ENCODE data around the gene MPPED2. TPM values are rescaled to one million over a fixed set of nuclear protein-coding genes. Genes with fewer than 3 reads are reported as not detected.

Gene MPPED2
- total RNA-seq, 1 experiment from 2014 or later, result 4.7 TPM

GRCh38 chr11:30387891-30388861, 198.0 kb downstream of the MPPED2 start:
- H3K36me3 Mint-ChIP-seq (ENCODE audit: insufficient read depth in 1 of 3, low read depth in 3 of 3), result peaks cover 11 to 27% (median 16%) of the 10 kb centered on the region in 3 experiments
- no peak overlapping the region for H4K5ac ChIP-seq (ENCODE audit: insufficient read length, low read depth, low read length)
- TF ChIP-seq CTCF (conservative IDR thresholded peaks at IDR 0.05), result no peak
- H3K79me1 ChIP-seq (ENCODE audit: insufficient read depth, low read depth, low read length, poor library complexity, severe bottlenecking), result no peaks in the 10 kb centered on the region
- H2AK5ac ChIP-seq (ENCODE audit: insufficient read length, low read length), result no peak overlapping the region
- H3K79me2 ChIP-seq (ENCODE audit: insufficient read depth, low read length), result no peaks in the 10 kb centered on the region
- H2BK15ac ChIP-seq (ENCODE audit: low read depth, low read length), result no peak overlapping the region
- no peak overlapping the region for H3T11ph ChIP-seq (ENCODE audit: low read length)
- H3K27ac ChIP-seq (ENCODE audit: insufficient read length, low read depth, low read length), result no peak overlapping the region
- no peak for DNase-seq
- H2BK5ac ChIP-seq (ENCODE audit: insufficient read length, low read length), result no peak overlapping the region
- no peak overlapping the region for H3K18ac ChIP-seq (ENCODE audit: insufficient read length, low read depth, low read length)
- H4K8ac ChIP-seq (replicated peaks; ENCODE audit: insufficient read length, low read depth, low read length), result no peak overlapping the region
- peaks cover 2% of the 10 kb centered on the region for H3K27me3 Mint-ChIP-seq (ENCODE audit: low read depth)
- no peak overlapping the region for H3K27ac Mint-ChIP-seq
- no peak overlapping the region for H4K91ac ChIP-seq (ENCODE audit: insufficient read length, low read depth, low read length)
- no peaks in the 10 kb centered on the region for H3K23me2 ChIP-seq (ENCODE audit: insufficient read length, low read depth, low read length, poor library complexity, severe bottlenecking)
- no peaks in the 10 kb centered on the region for H4K20me1 ChIP-seq (ENCODE audit: control insufficient read depth, insufficient read depth, insufficient read length)
- H2BK12ac ChIP-seq (ENCODE audit: insufficient read length, low read depth, low read length), result no peak overlapping the region
- no peak overlapping the region for H3K9ac ChIP-seq (ENCODE audit: extremely low read depth, insufficient read length, low read length)
- no peaks in the 10 kb centered on the region for H3K27me3 ChIP-seq (ENCODE audit: insufficient read depth, low read length)
- H2BK20ac ChIP-seq (ENCODE audit: low read depth, low read length, poor library complexity, severe bottlenecking), result no peak overlapping the region
- no CpG with 5 or more reads among the region's 19 CpGs for WGBS (ENCODE audit: extremely low coverage, insufficient read length, low lambda C conversion rate)
- H3K4me1 Mint-ChIP-seq, result no peaks in the 10 kb centered on the region; a peak in 1 of 4 replicates
- H3K4ac ChIP-seq (ENCODE audit: low read depth, low read length), result no peak overlapping the region
- H3K4me2 ChIP-seq (ENCODE audit: insufficient read depth, insufficient read length, low read length), result no peak overlapping the region
- peaks cover 27 to 29% of the 10 kb centered on the region in 2 experiments for H3K9me3 Mint-ChIP-seq
- H3K4me1 ChIP-seq (ENCODE audit: insufficient read depth, low read length), result no peaks in the 10 kb centered on the region
- H3K14ac ChIP-seq (ENCODE audit: insufficient read depth, low read length), result no peak overlapping the region
- no peak overlapping the region for H3K56ac ChIP-seq (ENCODE audit: insufficient read length, low read depth, low read length)
- H3K23ac ChIP-seq (ENCODE audit: insufficient read length, low read depth, low read length), result no peak overlapping the region
- H3K4me3 Mint-ChIP-seq, result no peak overlapping the region
- H3K9me3 ChIP-seq (ENCODE audit: control insufficient read depth, low read depth, low read length), result peaks cover 13% of the 10 kb centered on the region
- H2BK120ac ChIP-seq (ENCODE audit: low read depth, low read length, poor library complexity, severe bottlenecking), result no peak overlapping the region
- H2AFZ ChIP-seq (ENCODE audit: low read length), result no peak overlapping the region

Data from H9 (cell line).